Stimulated activated CD8-positive, alpha-beta memory T cell treated with anti-CD3 and anti-CD28 coated beads, Interleukin-12 subunit alpha, Interleukin-12 subunit beta, amount 100 ng/mL, for 24 hours (primary cell): ENCODE measurements around the gene PAXIP1.

ENCODE experiments used
- DNase-seq: peaks from one replicate; pipeline ENCODE4 v3.0.0-alpha.2; 2020; ENCODE audit errors: extremely low read depth

PAXIP1 gene

GRCh38 chr7:154911862-154912455, 91.0 kb downstream of the PAXIP1 start:
- DNase-seq = no peak

- DNase-seq = no peak
Observed at GRCh38 chr7:154911411-154911810, 91.5 kb downstream of the PAXIP1 start.

- DNase-seq = no peak
Observed at GRCh38 chr7:154910977-154911376, 91.9 kb downstream of the PAXIP1 start.

- no peak for DNase-seq
Observed at GRCh38 chr7:154910125-154910524, 92.8 kb downstream of the PAXIP1 start.

GRCh38 chr7:154909241-154910105, 93.5 kb downstream of the PAXIP1 start:
- no peak for DNase-seq

GRCh38 chr7:154907651-154908620, 95.0 kb downstream of the PAXIP1 start:
- DNase-seq = no peak

GRCh38 chr7:154906736-154907355, 96.1 kb downstream of the PAXIP1 start:
- no peak for DNase-seq

GRCh38 chr7:154906201-154906600, 96.7 kb downstream of the PAXIP1 start:
- no peak for DNase-seq

- no peak for DNase-seq
Observed at GRCh38 chr7:154905615-154906014, 97.3 kb downstream of the PAXIP1 start.

GRCh38 chr7:154905146-154905545, 97.8 kb downstream of the PAXIP1 start:
- no peak for DNase-seq

- DNase-seq = no peak
Observed at GRCh38 chr7:154903083-154903731, 99.7 kb downstream of the PAXIP1 start.

- DNase-seq = no peak
Observed at GRCh38 chr7:154902600-154903082, 100.3 kb downstream of the PAXIP1 start.

- DNase-seq = no peak
Observed at GRCh38 chr7:154899862-154900261, 103.1 kb downstream of the PAXIP1 start.

GRCh38 chr7:154898973-154899855, 103.7 kb downstream of the PAXIP1 start:
- DNase-seq = no peak

GRCh38 chr7:154896076-154896475, 106.8 kb downstream of the PAXIP1 start:
- DNase-seq = no peak
